OCI-LY1 (cell line): ENCODE results near the gene FAM228B.

Source experiments
- H2AFZ ChIP-seq: fragments of 200-600 bp; sonication (generic), shearing (Covaris generic); 2 replicates; pipeline ENCODE4 v1.6.0; 2014; ENCODE audit warnings: antibody characterized with exemption, mild to moderate bottlenecking, low read length
- H3F3A ChIP-seq: fragments of 200-600 bp; sonication (generic), shearing (Covaris generic); 2 replicates; pipeline ENCODE4 v1.6.0; 2014; ENCODE audit warnings: mild to moderate bottlenecking, antibody characterized with exemption, low read length, moderate library complexity; ENCODE audit not compliant: insufficient read depth
- H3K27ac ChIP-seq: fragments of 200-600 bp; sonication (generic); 2 replicates; pipeline ENCODE4 v1.5.1; 2014; ENCODE audit warnings: low read length, mixed run types, mild to moderate bottlenecking, low read depth; ENCODE audit not compliant: poor library complexity, severe bottlenecking
- H3K27me3 ChIP-seq: fragments of 200-600 bp; sonication (generic); 2 replicates; pipeline ENCODE4 v1.6.0; 2014; ENCODE audit warnings: antibody characterized with exemption, mild to moderate bottlenecking, low read length, moderate library complexity; ENCODE audit not compliant: insufficient read depth
- H3K36me3 ChIP-seq: fragments of 200-600 bp; sonication (generic); 2 replicates; pipeline ENCODE4 v1.6.1; 2014; ENCODE audit warnings: mild to moderate bottlenecking, antibody characterized with exemption, low read length, moderate library complexity, mixed read lengths; ENCODE audit not compliant: insufficient read depth
- H3K4me1 ChIP-seq: fragments of 200-600 bp; sonication (generic); 2 replicates; pipeline ENCODE4 v1.5.1; 2014; ENCODE audit warnings: mild to moderate bottlenecking, low read length, moderate library complexity; ENCODE audit not compliant: insufficient read depth, severe bottlenecking
- H3K4me2 ChIP-seq: fragments of 200-600 bp; sonication (generic), shearing (Covaris generic); 2 replicates; pipeline ENCODE4 v1.6.1; 2014; ENCODE audit warnings: low read length
- H3K4me3 ChIP-seq: fragments of 200-600 bp; sonication (generic); 2 replicates; pipeline ENCODE4 v1.5.1; 2014; ENCODE audit warnings: low read length, low read depth, mild to moderate bottlenecking, mixed read lengths; ENCODE audit not compliant: poor library complexity, severe bottlenecking
- H3K79me2 ChIP-seq: fragments of 200-600 bp; shearing (Covaris generic); 2 replicates; pipeline ENCODE4 v1.6.1; 2016; ENCODE audit warnings: mixed run types, low read length, mixed read lengths; ENCODE audit not compliant: insufficient read depth
- H3K9ac ChIP-seq: fragments of 200-600 bp; sonication (generic), shearing (Covaris generic); 2 replicates; pipeline ENCODE4 v1.6.1; 2014; ENCODE audit warnings: mild to moderate bottlenecking, low read length, mixed read lengths
- H3K9me2 ChIP-seq: fragments of 200-600 bp; sonication (generic), shearing (Covaris generic); 2 replicates; pipeline ENCODE4 v1.6.1; 2014; ENCODE audit warnings: low read depth, mild to moderate bottlenecking, low read length, mixed read lengths
- H3K9me3 ChIP-seq: fragments of 200-600 bp; shearing (Covaris generic); 2 replicates; pipeline ENCODE4 v1.6.1; 2014; ENCODE audit warnings: low read length, mixed read lengths
- H4K20me1 ChIP-seq: fragments of 200-600 bp; sonication (generic), shearing (Covaris generic); 2 replicates; pipeline ENCODE4 v1.6.0; 2016; ENCODE audit warnings: mild to moderate bottlenecking, low read length; ENCODE audit not compliant: insufficient read depth
- CTCF ChIP-seq: fragments of 200-600 bp; sonication (generic), shearing (Covaris generic); IDR thresholded peaks from 2 replicates; pipeline ENCODE4 v1.5.1; 2017; ENCODE audit warnings: mild to moderate bottlenecking, antibody characterized with exemption, low read length, moderate library complexity, mixed read lengths
- EZH2 ChIP-seq: fragments of 200-600 bp; sonication (generic), shearing (Covaris generic); IDR thresholded peaks from 2 replicates; pipeline ENCODE4 v1.8.0; 2017; ENCODE audit warnings: borderline replicate concordance, mixed run types, mild to moderate bottlenecking, antibody characterized with exemption, low read length, moderate library complexity, mixed read lengths

FAM228B gene

GRCh38 chr2:24163186-24163585 is 39.9 kb downstream of the FAM228B start:
- no peak for TF ChIP-seq EZH2
- TF ChIP-seq CTCF: no peak
- H2AFZ ChIP-seq: no peak overlapping the region
- H3K27me3 ChIP-seq: no peaks in the 10 kb centered on the region
- H3K27ac ChIP-seq: no peak overlapping the region
- no peaks in the 10 kb centered on the region for H3K79me2 ChIP-seq
- no peaks in the 10 kb centered on the region for H3K4me1 ChIP-seq
- H3K9ac ChIP-seq: no peak overlapping the region
- no peak overlapping the region for H3K4me2 ChIP-seq
- no peaks in the 10 kb centered on the region for H3K36me3 ChIP-seq
- H3K9me2 ChIP-seq: no peaks in the 10 kb centered on the region
- no peak overlapping the region for H3K4me3 ChIP-seq
- H3K9me3 ChIP-seq: 0 out of 2 replicates have a peak, but pooled peaks cover 4% of the 10 kb centered on the region
- H4K20me1 ChIP-seq: no peaks in the 10 kb centered on the region
- H3F3A ChIP-seq: no peaks in the 10 kb centered on the region

- Histone ChIP-seq H3K4me3 (no peak overlapping the region), H3K4me1 (no peaks in the 10 kb centered on the region), H3K9me2 (no peaks in the 10 kb centered on the region), H3K9me3 (0 out of 2 replicates have a peak, but pooled peaks cover 4% of the 10 kb centered on the region), H3F3A (no peaks in the 10 kb centered on the region), H3K27ac (no peak overlapping the region), H3K36me3 (no peaks in the 10 kb centered on the region), H3K79me2 (no peaks in the 10 kb centered on the region), H2AFZ (no peak overlapping the region), H3K9ac (no peak overlapping the region), H3K4me2 (no peak overlapping the region), H3K27me3 (no peaks in the 10 kb centered on the region), H4K20me1 (no peaks in the 10 kb centered on the region)
- TF ChIP-seq EZH2: no peak
- no peak for TF ChIP-seq CTCF
Measured at GRCh38 chr2:24163601-24164000, 40.3 kb downstream of the FAM228B start.

- Histone ChIP-seq H3K79me2 (no peaks in the 10 kb centered on the region), H3K36me3 (no peaks in the 10 kb centered on the region), H2AFZ (no peak overlapping the region), H3K27ac (no peak overlapping the region), H3F3A (no peaks in the 10 kb centered on the region), H3K4me3 (no peak overlapping the region), H3K9me3 (0 out of 2 replicates have a peak, but pooled peaks cover 4% of the 10 kb centered on the region), H4K20me1 (no peaks in the 10 kb centered on the region), H3K27me3 (no peaks in the 10 kb centered on the region), H3K4me2 (peak overlapping the region; percentile 1; the same call in 1 of the 2 replicates), H3K4me1 (no peaks in the 10 kb centered on the region), H3K9me2 (no peaks in the 10 kb centered on the region), H3K9ac (no peak overlapping the region; the same call in 1 of the 2 replicates)
- TF ChIP-seq EZH2: no peak
- peak; percentile 99 for TF ChIP-seq CTCF
Measured at GRCh38 chr2:24164416-24164973, 41.2 kb downstream of the FAM228B start.
